NCI-H1930 (cell line): ENCODE results near the gene CD28.
"Not testable (repeated sequence)": the region's sequence is repeated elsewhere in the genome, so short reads cannot be mapped to it uniquely, and the experiment has no call there.

ENCODE experiments used
- DNase-seq, 2 experiments: peaks; one replicate each; lab custom pipeline; 2025; lab: John Stamatoyannopoulos, UW

The CD28 gene

GRCh38 chr2:203784710-203785270 is 78.4 kb downstream of the CD28 start:
- not testable (repeated sequence) for DNase-seq

GRCh38 chr2:203785391-203786110 is 79.1 kb downstream of the CD28 start:
- DNase-seq: not testable (repeated sequence)

- DNase-seq: peak; percentile 58 to 77
These were observed 80.3 kb downstream of the CD28 start for GRCh38 chr2:203786549-203787351.

- no peak for DNase-seq
These were observed 81.5 kb downstream of the CD28 start for GRCh38 chr2:203787979-203788378.
